K562 (cell line): ENCODE data around the gene MTARC2. TPM values are rescaled to one million over a fixed set of nuclear protein-coding genes. Genes with fewer than 3 reads are reported as not detected.

ENCODE experiments used
- ATAC-seq: fragments of 200-7000 bp; cut with Tn5 transposase; 3 replicates; pipeline ENCODE4 v1.9.1; 2020; ENCODE audit warnings: moderate library complexity
- BruUV-seq: library from RNA; stranded (reverse); fragments of 400-500 nt; replicated peaks from 2 replicates; lab custom pipeline; 2021; lab: Mats Ljungman, UMichigan
- CTCF ChIA-PET: fragments of 300-600 bp; formaldehyde crosslinking; extraction: SDS; loops from one replicate; lab custom pipeline; 2021; ENCODE audit warnings: low intra/inter-chr PET ratio; lab: Yijun Ruan, JAX
- POLR2A ChIA-PET: fragments of 300-600, 350-650 bp; sonication (Branson Sonifier 250); formaldehyde crosslinking; extraction: SDS; loops from one replicate; lab custom pipeline; 2021; ENCODE audit warnings: antibody characterized with exemption, inconsistent platforms; lab: Yijun Ruan, JAX
- DNase-seq, 4 experiments: peaks; one replicate each; pipeline versions ENCODE4 v3.0.0 to v3.0.0-alpha.2; 2011 to 2018; ENCODE audit warnings: low spot score in 3 of 4, mixed read lengths in 3 of 4; ENCODE audit errors: extremely low read depth in 1 of 4
- FAIRE-seq: peaks from 2 replicates; lab custom pipeline; 2011; peaks lifted over from hg19 to GRCh38; lab: Jason Lieb, UNC
- H2AFZ ChIP-seq: 2 replicates; pipeline ENCODE4 v1.6.0; 2011; ENCODE audit warnings: low read depth, low read length, control low read depth, inconsistent platforms
- H3K27ac ChIP-seq: fragments of 200-600 bp; 3 replicates; pipeline ENCODE4 v1.8.0; 2011; ENCODE audit warnings: low read depth, mild to moderate bottlenecking, control low read depth, inconsistent platforms, low read length, moderate library complexity, mixed read lengths; ENCODE audit errors: extremely low read depth
- H3K27me3 ChIP-seq, 2 experiments: fragments of 300-600 bp in 1 of 2; 2 replicates in 1 of 2; 3 replicates in 1 of 2; pipeline versions ENCODE4 v1.6.0 to v1.8.0; 2011; ENCODE audit warnings: inconsistent platforms in 2 of 2, low read length in 2 of 2, mild to moderate bottlenecking in 1 of 2, mixed read lengths in 1 of 2, moderate library complexity in 1 of 2; ENCODE audit not compliant: control insufficient read depth in 2 of 2, insufficient read depth in 2 of 2
- H3K36me3 ChIP-seq: fragments of 300-600 bp; 3 replicates; pipeline ENCODE4 v1.8.0; 2011; ENCODE audit warnings: mild to moderate bottlenecking, low read length, inconsistent platforms; ENCODE audit not compliant: control insufficient read depth, insufficient read depth
- H3K4me1 ChIP-seq, 2 experiments: fragments of 200-600 bp in 1 of 2; replicated peaks in 1 of 2; 2 replicates in 1 of 2; 3 replicates in 1 of 2; pipeline versions ENCODE4 v1.5.1 to v1.8.0; 2011; ENCODE audit warnings: inconsistent platforms in 2 of 2, low read length in 2 of 2, mild to moderate bottlenecking in 1 of 2, mixed read lengths in 1 of 2, moderate library complexity in 1 of 2; ENCODE audit not compliant: control insufficient read depth in 2 of 2, insufficient read depth in 2 of 2
- H3K4me2 ChIP-seq: 2 replicates; pipeline ENCODE4 v1.6.1; 2011; ENCODE audit warnings: low read length, control low read depth, inconsistent platforms, mixed read lengths; ENCODE audit not compliant: insufficient read depth
- H3K4me3 ChIP-seq: fragments of 200-600 bp; sonication (generic), shearing (Covaris generic); 2 replicates; pipeline ENCODE4 v1.5.1; 2016; ENCODE audit warnings: control low read depth, inconsistent platforms
- H3K79me2 ChIP-seq: fragments of 200-600 bp; 3 replicates; pipeline ENCODE4 v1.8.0; 2011; ENCODE audit warnings: low read length, inconsistent platforms; ENCODE audit not compliant: control insufficient read depth, insufficient read depth
- H3K9ac ChIP-seq, 2 experiments: 2 replicates each; pipeline versions ENCODE4 v1.6.0 to v1.6.1; 2011; ENCODE audit warnings: low read depth in 2 of 2, low read length in 2 of 2, control low read depth in 1 of 2, inconsistent platforms in 1 of 2, mild to moderate bottlenecking in 1 of 2, mixed read lengths in 1 of 2; ENCODE audit not compliant: insufficient read depth in 1 of 2
- H3K9me1 ChIP-seq: one replicate; pipeline ENCODE4 v1.6.0; 2011; ENCODE audit warnings: inconsistent platforms, mild to moderate bottlenecking, low read length, moderate library complexity; ENCODE audit not compliant: control insufficient read depth, insufficient read depth
- H3K9me3 ChIP-seq: replicated peaks from 2 replicates; pipeline ENCODE4 v1.5.1; 2011; ENCODE audit warnings: low read depth, low read length, inconsistent platforms; ENCODE audit not compliant: control insufficient read depth, insufficient read depth
- H4K20me1 ChIP-seq: replicated peaks from 2 replicates; pipeline ENCODE4 v1.6.1; 2011; ENCODE audit warnings: low read length, inconsistent platforms, mixed read lengths; ENCODE audit not compliant: control insufficient read depth, insufficient read depth
- ATF6 ChIP-seq: sonication (generic); formaldehyde crosslinking; IDR thresholded peaks from 2 replicates; pipeline ENCODE4 v1.4.0; 2020; ENCODE audit warnings: mild to moderate bottlenecking, missing genetic modification reagents
- HDAC2 ChIP-seq: fragments of 450-650 bp; IDR thresholded peaks from 2 replicates; pipeline ENCODE4 v1.6.1; 2016; ENCODE audit warnings: mild to moderate bottlenecking
- RBM34 ChIP-seq: fragments of 200-400 bp; formaldehyde crosslinking; IDR thresholded peaks from 2 replicates; pipeline ENCODE4 v1.6.1; 2018; ENCODE audit warnings: low read length, borderline replicate concordance; ENCODE audit not compliant: insufficient read depth
- XRCC4 ChIP-seq: IDR thresholded peaks from one replicate; pipeline ENCODE4 v1.6.1; 2011; ENCODE audit not compliant: insufficient read depth, insufficient read length; ENCODE audit errors: extremely low read depth
- ZNF124 ChIP-seq: sonication (generic); formaldehyde crosslinking; IDR thresholded peaks from 2 replicates; pipeline ENCODE4 v1.8.1; 2022; ENCODE audit warnings: missing genetic modification reagents
- ZNF639 ChIP-seq, 2 experiments: fragments of 200-800 bp in 1 of 2; sonication (Bioruptor generic) in 1 of 2; sonication (generic) in 1 of 2; formaldehyde crosslinking in 1 of 2; IDR thresholded peaks in 1 of 2; conservative IDR thresholded peaks in 1 of 2; 2 replicates each; pipeline versions ENCODE4 v1.5.0 to v1.6.1; 2016 to 2020; ENCODE audit warnings: missing compliant biosample characterization in 1 of 2, missing genetic modification characterization in 1 of 2, missing genetic modification reagents in 1 of 2
- WGBS: fragments of 100-300 bp; shearing (Covaris generic); methylation state at CpG from one replicate; pipeline ENCODE4 v1.1.6; 2016; ENCODE audit warnings: low coverage, mixed read lengths; ENCODE audit not compliant: insufficient coverage; ENCODE audit errors: missing lambda C conversion rate; 5-methylcytosine and 5-hydroxymethylcytosine counted together
- in situ Hi-C: fragments of 300-500 bp; cut with MboI; formaldehyde crosslinking; loops from 4 replicates; pipeline ENCODE4 v1.15.0; 2018; ENCODE audit warnings: inconsistent platforms, mixed read lengths
- intact Hi-C: fragments of 100-400 bp; cut with micrococcal nuclease; formaldehyde crosslinking; loops from 2 replicates; pipeline ENCODE4 v1.14.2; 2022
- polyA plus RNA-seq, 8 experiments: library from polyadenylated mRNA; depleted of rRNA in 4 of 8; stranded (reverse) in 5 of 8; unstranded in 3 of 8; fragments of >200 nt; fragmentation: Nextera tagmentation in 2 of 8; fragmentation: Illumina TruSeq in 1 of 8; extraction: Ambion mirVana in 2 of 8; extraction: Trizol in 1 of 8; gene quantifications; 2 replicates each; pipeline versions ENCODE4 v1.2.1 to v1.2.3, GENCODE V29; 2011 to 2014; ENCODE audit warnings: inconsistent platforms in 1 of 8, missing spikeins in 1 of 8
- total RNA-seq, 7 experiments: library from RNA; depleted of rRNA in 6 of 7; stranded (reverse); fragments of >200 nt in 6 of 7; fragmentation: Illumina TruSeq in 2 of 7; extraction: Trizol in 2 of 7; gene quantifications; 2 replicates each; pipeline versions ENCODE4 v1.2.1 to v1.2.3, GENCODE V29; 2011 to 2021; ENCODE audit warnings: low replicate concordance in 1 of 7

The MTARC2 gene
- total and polyA plus RNA-seq, 9 of the 15 experiments (the other 6 are each of a cell fraction or from before 2014, with no cell fraction given), result 0.03 to 0.35 TPM; not detected in 7

GRCh38 chr1:220786337-220787068 is 38.4 kb downstream of the MTARC2 start, which contains the start of gene MTARC1:
Gene MTARC1, plus strand, starts transcription at chr1:220786913. Its CDS starts 32 bp downstream, at chr1:220786945.
- FAIRE-seq (no peak), ATAC-seq (peak; percentile 34), DNase-seq (no peak)
- no peaks in the 10 kb centered on the region for H4K20me1 ChIP-seq
- no peak within 1 kb of the TSS for H3K4me3 ChIP-seq
- H3K79me2 ChIP-seq, result no peaks in the 10 kb centered on the region
- BruUV-seq, result no TSS peak
- 27% methylated on average over 38 of the region's 56 CpGs for WGBS
- intact Hi-C loops (no loop called here), in situ Hi-C loops (no loop called here)
- peaks cover 0 to 7% of the 10 kb centered on the region in 2 experiments; a peak in 1 of 5 replicates for H3K4me1 ChIP-seq
- CTCF ChIA-PET, result no interaction called here
- no peak within 1 kb of the TSS for H3K9ac ChIP-seq
- H3K9me3 ChIP-seq, result no peaks in the 10 kb centered on the region
- POLR2A ChIA-PET, result no interaction called here
- H3K27me3 ChIP-seq, result peaks cover 2 to 30% of the 10 kb centered on the region in 2 experiments; a peak in 3 of 5 replicates
- TF ChIP-seq ZNF639 (CRISPR knock-in tag; conservative IDR thresholded peaks at IDR 0.05 in 1 of 2, IDR thresholded peaks at IDR 0.05 in 1 of 2) (no peak), ZNF124 (no peak), XRCC4 (no peak), RBM34 (no peak), ATF6 (no peak), HDAC2 (no peak)
- H3K27ac ChIP-seq, result no peak within 1 kb of the TSS
- no peak within 1 kb of the TSS for H3K4me2 ChIP-seq
- no peaks in the 10 kb centered on the region for H3K9me1 ChIP-seq
- no peaks in the 10 kb centered on the region for H3K36me3 ChIP-seq
- H2AFZ ChIP-seq, result no peak within 1 kb of the TSS
